ENCODE results near the gene PRSS23. TPM values are rescaled to one million over a fixed set of nuclear protein-coding genes. Genes with fewer than 3 reads are reported as not detected.
A peak's percentile ranks its signal among the peaks of the same experiment; 100 is the strongest.

Gene PRSS23, protein sequence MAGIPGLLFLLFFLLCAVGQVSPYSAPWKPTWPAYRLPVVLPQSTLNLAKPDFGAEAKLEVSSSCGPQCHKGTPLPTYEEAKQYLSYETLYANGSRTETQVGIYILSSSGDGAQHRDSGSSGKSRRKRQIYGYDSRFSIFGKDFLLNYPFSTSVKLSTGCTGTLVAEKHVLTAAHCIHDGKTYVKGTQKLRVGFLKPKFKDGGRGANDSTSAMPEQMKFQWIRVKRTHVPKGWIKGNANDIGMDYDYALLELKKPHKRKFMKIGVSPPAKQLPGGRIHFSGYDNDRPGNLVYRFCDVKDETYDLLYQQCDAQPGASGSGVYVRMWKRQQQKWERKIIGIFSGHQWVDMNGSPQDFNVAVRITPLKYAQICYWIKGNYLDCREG
- total RNA-seq (2021; ENCODE audit: unreplicated experiment), result 3.8 TPM
- polyA plus RNA-seq (2012), result 1.6 and 2.0 TPM in 2 replicates
- percentile 24 among the genes with signal in this experiment for Bru-seq, nascent RNA
- percentile 29 among the genes with signal in this experiment for BruChase-seq, experiment 1, labeled RNA remaining after a 6-hour chase
- percentile 30 among the genes with signal in this experiment for BruChase-seq, experiment 2, labeled RNA remaining after a 2-hour chase
- long read RNA-seq, full-length matches to known transcripts, result 6 of 16 reads
- long read RNA-seq, partial matches to known transcripts, result 0 of 16 reads
- long read RNA-seq, other reads (novel, unspliced or antisense), result 10 of 16 reads

DNA sequence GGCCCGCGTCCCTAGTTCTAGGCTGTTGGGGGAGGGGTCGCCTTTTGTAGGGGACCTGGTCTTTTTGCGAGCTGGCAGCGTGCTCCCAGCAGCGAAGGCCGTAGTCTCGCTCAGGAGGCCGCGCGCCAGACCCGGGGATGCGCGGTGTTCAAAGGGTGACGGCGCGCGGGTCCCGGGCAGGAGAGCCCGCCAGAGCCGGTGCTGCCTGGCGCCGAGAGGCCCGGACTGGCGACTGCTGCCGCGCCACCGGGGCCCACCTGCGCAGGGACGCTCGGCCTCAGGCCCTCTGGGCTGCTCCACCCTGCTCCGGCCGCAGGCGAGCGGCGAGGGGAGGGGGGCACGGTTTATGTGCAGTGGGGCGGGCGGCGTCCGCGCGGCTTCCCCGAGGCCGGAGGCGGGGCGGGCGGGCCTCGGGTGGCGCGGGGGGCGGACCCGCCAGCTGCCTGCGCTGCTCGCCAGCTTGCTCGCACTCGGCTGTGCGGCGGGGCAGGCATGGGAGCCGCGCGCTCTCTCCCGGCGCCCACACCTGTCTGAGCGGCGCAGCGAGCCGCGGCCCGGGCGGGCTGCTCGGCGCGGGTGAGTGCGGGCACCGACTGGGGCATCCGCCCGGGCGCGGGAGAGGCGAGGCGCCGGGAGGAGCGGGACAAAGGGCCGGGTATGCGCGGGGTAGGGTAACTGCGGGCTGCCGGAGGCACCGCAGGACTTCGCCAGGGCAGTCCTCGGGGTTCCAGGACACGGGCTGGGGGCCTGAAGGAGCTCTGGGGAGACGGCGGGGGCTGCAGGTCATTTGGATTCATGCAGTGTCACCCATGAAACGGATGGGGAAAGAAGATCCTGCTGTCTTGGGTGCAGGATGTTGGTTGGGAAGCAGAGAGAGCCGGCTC, at the start of gene PRSS23:
PRSS23 (plus strand) TSS at position 467 of the 884 bp plus-strand sequence. CDS start 7,102 bp downstream, outside the sequence.
- H3K4me1 ChIP-seq (ENCODE audit: control insufficient read depth in 1 of 2, insufficient read depth in 2 of 2, low read length in 2 of 2), result peaks cover 3 to 37% of the 10 kb centered on the region in 2 experiments
- TF ChIP-seq ZNF274 (IDR thresholded peaks at IDR 0.05; ENCODE audit: low read depth, low read length) (no peak), EZH2phosphoT487 (IDR thresholded peaks at IDR 0.05; ENCODE audit: borderline replicate concordance) (no peak), RAD21 (IDR thresholded peaks at IDR 0.05; ENCODE audit: low read depth) (no peak), FOSL1 (IDR thresholded peaks at IDR 0.05; ENCODE audit: low read depth) (no peak), CBX3 (IDR thresholded peaks at IDR 0.05; ENCODE audit: low read depth) (0 out of 2 replicates have a peak, but pooled peaks have one; percentile 14), ZFX (IDR thresholded peaks at IDR 0.05) (peak; percentile 89), CEBPB (IDR thresholded peaks at IDR 0.05; ENCODE audit: low read depth) (no peak), SIN3A (IDR thresholded peaks at IDR 0.05; ENCODE audit: low read depth) (no peak), EGR1 (IDR thresholded peaks at IDR 0.05; ENCODE audit: low read depth) (no peak), POLR2A (IDR thresholded peaks at IDR 0.05; ENCODE audit: borderline replicate concordance, extremely low read depth, insufficient read depth, insufficient read length) (peak; percentile 53), TCF7L2 (IDR thresholded peaks at IDR 0.05; ENCODE audit: borderline replicate concordance, extremely low read depth, insufficient read depth, insufficient read length) (peak; percentile 61), JUND (IDR thresholded peaks at IDR 0.05) (no peak), ZBTB33 (IDR thresholded peaks at IDR 0.05; ENCODE audit: extremely low read depth, insufficient replicate concordance, low read length) (no peak), CTCF (IDR thresholded peaks at IDR 0.05 in 2 of 3, conservative IDR thresholded peaks at IDR 0.05 in 1 of 3; ENCODE audit: borderline replicate concordance in 1 of 3, insufficient read depth in 1 of 3, low read depth in 2 of 3, low read length in 2 of 3) (no peak)
- TF ChIP-seq, protein P1, sequence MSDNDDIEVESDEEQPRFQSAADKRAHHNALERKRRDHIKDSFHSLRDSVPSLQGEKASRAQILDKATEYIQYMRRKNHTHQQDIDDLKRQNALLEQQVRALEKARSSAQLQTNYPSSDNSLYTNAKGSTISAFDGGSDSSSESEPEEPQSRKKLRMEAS (IDR thresholded peaks at IDR 0.05), result 0 out of 2 replicates have a peak, but pooled peaks have one; percentile 36

More for the DNA sequence above, at the start of gene PRSS23:
- CTCF ChIA-PET, result interaction anchor here (0.9 kb wide), 1 partner anchor 192 kb away, joined by 3 read pairs; no protein-coding TSS in a partner anchor
- RAD21 ChIA-PET (ENCODE audit: low non-redundant PET in 1 of 2, low total read pairs in 2 of 2, uncharacterized antibody in 2 of 2, unreplicated experiment in 2 of 2), result no interaction called here
- H4K20me1 ChIP-seq (ENCODE audit: insufficient read depth), result no peaks in the 10 kb centered on the region
- peak within 1 kb of the TSS; percentile 9; the same call in 1 of the 2 replicates for H3K27ac ChIP-seq (ENCODE audit: low read depth, low read length)
- no peaks in the 10 kb centered on the region for H3K36me3 ChIP-seq (ENCODE audit: control insufficient read depth in 1 of 2, insufficient read depth in 2 of 2, low read length in 2 of 2)
- peaks cover 7% of the 10 kb centered on the region for H3K27me3 ChIP-seq (ENCODE audit: insufficient read depth, low read length)
- H3K9me3 ChIP-seq (ENCODE audit: control insufficient read depth in 1 of 2, insufficient read depth in 1 of 2, low read depth in 1 of 2, low read length in 2 of 2), result no peaks in the 10 kb centered on the region
- H2AFZ ChIP-seq (ENCODE audit: low read depth, low read length, poor library complexity, severe bottlenecking), result peak within 1 kb of the TSS; percentile 70
- peak within 1 kb of the TSS; percentile 50 to 65 for H3K4me3 ChIP-seq (replicated peaks in 1 of 2; ENCODE audit: low read depth in 1 of 2, low read length in 2 of 2)
- H3K79me2 ChIP-seq (ENCODE audit: insufficient read depth, low read length), result no peaks in the 10 kb centered on the region
- DNase-seq (ENCODE audit: low read depth, low spot score) (no peak), ATAC-seq (peak; percentile 85)
- POLR2A ChIA-PET, result no interaction called here
- BruUV-seq (replicated peaks), result no TSS peak
- no peaks in the 10 kb centered on the region for H3K9me2 ChIP-seq (ENCODE audit: insufficient read depth)
- peak within 1 kb of the TSS; percentile 64 for H3K9ac ChIP-seq (ENCODE audit: low read length)
- H3K4me2 ChIP-seq (ENCODE audit: low read length), result peak within 1 kb of the TSS; percentile 88
- intact Hi-C loops (cut with micrococcal nuclease), result loop anchor here (5.0 kb wide), 3 partner anchors 58 to 193 kb away; no protein-coding TSS in a partner anchor
